Left lung (tissue), 14 donors: Measurements from ENCODE around the gene ARID5B. TPM values are rescaled to one million over a fixed set of nuclear protein-coding genes. Genes with fewer than 3 reads are reported as not detected.

Experiments used
- ATAC-seq: fragments of 200-7000 bp; cut with Tn5 transposase; one replicate; pipeline ENCODE4 v1.9.1; 2020; ENCODE audit warnings: moderate library complexity
- DNase-seq, 4 donors: peaks; one replicate each; pipeline ENCODE4 v3.0.0-alpha.2; 2013 to 2020
- H3K27ac ChIP-seq, 2 donors: fragments of 200-600 bp; sonication (generic) in 1 of 2; one replicate each; pipeline versions ENCODE4 v1.5.0 to v1.8.0; 2020 to 2021
- H3K27me3 ChIP-seq, 2 donors: fragments of 200-600 bp; sonication (generic) in 1 of 2; one replicate each; pipeline versions ENCODE4 v1.5.0 to v1.8.0; 2020 to 2021
- H3K36me3 ChIP-seq, 2 donors: fragments of 200-600 bp; sonication (generic) in 1 of 2; one replicate each; pipeline versions ENCODE4 v1.5.0 to v1.8.0; 2020 to 2021
- H3K4me1 ChIP-seq, 2 donors: fragments of 200-600 bp; one replicate each; pipeline ENCODE4 v1.8.0; 2021
- H3K4me3 ChIP-seq, 2 donors: fragments of 200-600 bp; sonication (generic) in 1 of 2; one replicate each; pipeline versions ENCODE4 v1.5.0 to v1.8.0; 2020 to 2021; ENCODE audit warnings: mild to moderate bottlenecking in 1 of 2
- H3K9me3 ChIP-seq, 2 donors: fragments of 200-600 bp; sonication (generic) in 1 of 2; one replicate each; pipeline versions ENCODE4 v1.5.0 to v1.8.0; 2020 to 2021
- CTCF ChIP-seq, 2 donors: fragments of 200-600 bp; sonication (generic) in 1 of 2; IDR thresholded peaks; one replicate each; pipeline versions ENCODE4 v1.5.0 to v1.8.0; 2021; ENCODE audit warnings: antibody characterized with exemption in 2 of 2
- intact Hi-C, 2 donors: fragments of 100-400 bp; cut with DNase I; formaldehyde crosslinking; loops; one replicate each; pipeline versions ENCODE4 v1.11.2 to v1.14.2; 2022
- long read RNA-seq, 12 donors: library from polyadenylated mRNA in 2 of 12; unstranded in 2 of 12; transcript quantifications; one replicate each; pipeline ENCODE4 v2.0.0 and lab custom pipeline, GENCODE V29; 2019 to 2026
- polyA plus RNA-seq, 6 donors: library from polyadenylated mRNA; unstranded; fragments of 120-200 nt; gene quantifications; one replicate each; pipeline ENCODE4 v1.2.1, GENCODE V29; 2013; ENCODE audit not compliant: insufficient read length in 6 of 6
- total RNA-seq, 2 donors: library from RNA; stranded (reverse); fragmentation: NEBNext Ultra II Directional; extraction: Animal tissue kit (Norgen Biotek cat#: 25700); gene quantifications; one replicate each; pipeline ENCODE4 v1.2.1, GENCODE V29; 2021
- donor health status: DM: no; HTN: yes; CAD: no.
- donor health status: DM: no; HTN: no; CAD: no.

The ARID5B gene
- total RNA-seq (10 to 100 TPM; 29.9 to 37.9 TPM), polyA plus RNA-seq (10 to 100 TPM; 37.4 to 51.5 (median 46.7) TPM)
- long read RNA-seq, donor 1, full-length matches to known transcripts: 5 of 87 reads
- long read RNA-seq, donor 1, partial matches to known transcripts: 82 of 87 reads
- long read RNA-seq, donor 1, other reads (novel, unspliced or antisense): 0 of 87 reads
- long read RNA-seq, donor 2, full-length matches to known transcripts: 1 of 9 reads
- long read RNA-seq, donor 2, partial matches to known transcripts: 8 of 9 reads
- long read RNA-seq, donor 2, other reads (novel, unspliced or antisense): 0 of 9 reads
- long read RNA-seq, donor 3, full-length matches to known transcripts: 3 of 3 reads
- long read RNA-seq, donor 3, partial matches to known transcripts: 0 of 3 reads
- long read RNA-seq, donor 3, other reads (novel, unspliced or antisense): 0 of 3 reads
- long read RNA-seq, donor 4, partial matches to known transcripts: 49 of 52 reads
- long read RNA-seq, donor 4, other reads (novel, unspliced or antisense): 2 of 52 reads
- long read RNA-seq, donor 5, full-length matches to known transcripts: 8 of 20 reads
- long read RNA-seq, donor 5, partial matches to known transcripts: 12 of 20 reads
- long read RNA-seq, donor 5, other reads (novel, unspliced or antisense): 0 of 20 reads
- long read RNA-seq, donor 6, full-length matches to known transcripts: 4 of 10 reads
- long read RNA-seq, donor 6, partial matches to known transcripts: 6 of 10 reads
- long read RNA-seq, donor 6, other reads (novel, unspliced or antisense): 0 of 10 reads
- long read RNA-seq, donor 7, full-length matches to known transcripts: 1 of 1 reads
- long read RNA-seq, donor 7, partial matches to known transcripts: 0 of 1 reads
- long read RNA-seq, donor 7, other reads (novel, unspliced or antisense): 0 of 1 reads
- long read RNA-seq, donor 8, full-length matches to known transcripts: 7 of 7 reads
- long read RNA-seq, donor 8, partial matches to known transcripts: 0 of 7 reads
- long read RNA-seq, donor 8, other reads (novel, unspliced or antisense): 0 of 7 reads
- long read RNA-seq, donor 9: 0 reads
- long read RNA-seq, donor 10, full-length matches to known transcripts: 1 of 26 reads
- long read RNA-seq, donor 10, partial matches to known transcripts: 23 of 26 reads
- long read RNA-seq, donor 10, other reads (novel, unspliced or antisense): 2 of 26 reads
- long read RNA-seq, donor 11, partial matches to known transcripts: 0 of 1 reads
- long read RNA-seq, donor 11, other reads (novel, unspliced or antisense): 0 of 1 reads
- long read RNA-seq, donor 12, full-length matches to known transcripts: 3 of 8 reads
- long read RNA-seq, donor 12, partial matches to known transcripts: 5 of 8 reads
- long read RNA-seq, donor 12, other reads (novel, unspliced or antisense): 0 of 8 reads

GRCh38 chr10:61900829-61901792, at the start of gene ARID5B:
TSS of gene ARID5B (plus strand) at chr10:61901699. CDS start at chr10:61901710, 11 bp downstream.
- Histone ChIP-seq H3K4me1 (peaks cover 10 to 62% of the 10 kb centered on the region in 2 donors), H3K4me3 (peak within 1 kb of the TSS; percentile 62 to 78), H3K9me3 (no peaks in the 10 kb centered on the region), H3K36me3 (no peaks in the 10 kb centered on the region), H3K27ac (peak within 1 kb of the TSS; percentile 99), H3K27me3 (no peaks in the 10 kb centered on the region)
- ATAC-seq: peak; percentile 19
- DNase-seq: peak in 3 of 4 donors; percentile 59 to 73 (median 67)
- TF ChIP-seq CTCF (IDR thresholded peaks at IDR 0.05): no peak
- intact Hi-C loops: loop anchor here in 1 of 2 donors (10.0 kb wide), 1 partner anchor 144 kb away; no protein-coding TSS in a partner anchor

- intact Hi-C loops: no loop called here
- no peaks in the 10 kb centered on the region for H3K27me3 ChIP-seq
- TF ChIP-seq CTCF (IDR thresholded peaks at IDR 0.05): no peak
- DNase-seq: no peak
- no peak for ATAC-seq
- no peaks in the 10 kb centered on the region for H3K4me1 ChIP-seq
- no peaks in the 10 kb centered on the region for H3K9me3 ChIP-seq
- H3K27ac ChIP-seq: no peak overlapping the region
- no peaks in the 10 kb centered on the region for H3K36me3 ChIP-seq
- no peak overlapping the region for H3K4me3 ChIP-seq
Measured at GRCh38 chr10:61852261-61852660, 49.2 kb upstream of the ARID5B start.

- Histone ChIP-seq H3K27ac (no peak overlapping the region), H3K4me3 (no peak overlapping the region), H3K27me3 (no peaks in the 10 kb centered on the region), H3K9me3 (no peaks in the 10 kb centered on the region), H3K36me3 (no peaks in the 10 kb centered on the region), H3K4me1 (no peaks in the 10 kb centered on the region)
- intact Hi-C loops: no loop called here
- DNase-seq (no peak), ATAC-seq (no peak)
- TF ChIP-seq CTCF (IDR thresholded peaks at IDR 0.05): no peak
Measured at GRCh38 chr10:61855771-61856170, 45.7 kb upstream of the ARID5B start.

- no peak for DNase-seq
- H3K9me3 ChIP-seq: no peaks in the 10 kb centered on the region
- no peak overlapping the region for H3K4me3 ChIP-seq
- no peak for TF ChIP-seq CTCF (IDR thresholded peaks at IDR 0.05)
- ATAC-seq: no peak
- no peaks in the 10 kb centered on the region for H3K27me3 ChIP-seq
- intact Hi-C loops: no loop called here
- no peaks in the 10 kb centered on the region for H3K4me1 ChIP-seq
- no peaks in the 10 kb centered on the region for H3K36me3 ChIP-seq
- H3K27ac ChIP-seq: no peak overlapping the region
Measured at GRCh38 chr10:61857746-61858145, 43.8 kb upstream of the ARID5B start.
